Mucosa of descending colon (tissue), 3 donors: Measurements from ENCODE around the gene JAK1. TPM values are rescaled to one million over a fixed set of nuclear protein-coding genes. Genes with fewer than 3 reads are reported as not detected.
A peak's percentile ranks its signal among the peaks of the same experiment; 100 is the strongest.

Experiments used
- ATAC-seq: fragments of 200-7000 bp; cut with Tn5 transposase; one replicate; pipeline ENCODE4 v1.9.1; 2020; ENCODE audit warnings: mild to moderate bottlenecking, moderate library complexity
- DNase-seq, 3 donors: peaks; one replicate each; pipeline ENCODE4 v3.0.0-alpha.2; 2020
- H3K36me3 ChIP-seq: fragments of 200-600 bp; one replicate; pipeline ENCODE4 v1.8.0; 2021; ENCODE audit warnings: low read depth, mild to moderate bottlenecking
- H3K4me1 ChIP-seq: fragments of 200-600 bp; one replicate; pipeline ENCODE4 v1.8.0; 2021; ENCODE audit warnings: low read depth, mild to moderate bottlenecking
- H3K4me3 ChIP-seq: fragments of 200-600 bp; one replicate; pipeline ENCODE4 v1.8.0; 2021; ENCODE audit warnings: mild to moderate bottlenecking
- H3K9me3 ChIP-seq: fragments of 200-600 bp; one replicate; pipeline ENCODE4 v1.8.0; 2021; ENCODE audit warnings: mild to moderate bottlenecking
- CTCF ChIP-seq: fragments of 200-600 bp; IDR thresholded peaks from one replicate; pipeline ENCODE4 v1.8.0; 2022; ENCODE audit warnings: antibody characterized with exemption, mild to moderate bottlenecking
- intact Hi-C, 2 donors: fragments of 100-400 bp; cut with DNase I in 1 of 2; cut with micrococcal nuclease in 1 of 2; formaldehyde crosslinking; loops; one replicate each; pipeline versions ENCODE4 v1.11.0 to v1.11.1; 2022; cut with DNase I, micrococcal nuclease
- total RNA-seq, 3 donors: library from RNA; stranded (reverse); fragmentation: NEBNext Ultra II Directional in 2 of 3; extraction: Animal tissue kit (Norgen Biotek cat#: 25700) in 2 of 3; gene quantifications; one replicate each; pipeline versions ENCODE4 v1.2.1 to v1.2.4, GENCODE V29; 2021 to 2023
- donor health status: DM: no; HTN: no; CAD: no; lungs with moderate emphysema.
- donor health status: DM: no; HTN: no; CAD: no.
- donor health status: DM: no; HTN: yes; CAD: no.

Gene JAK1
- total RNA-seq, 3 donors from 2014 or later: 97.1 to 132 (median 103) TPM

- TF ChIP-seq CTCF: no peak
- ATAC-seq (no peak), DNase-seq (no peak)
- Histone ChIP-seq H3K9me3 (no peaks in the 10 kb centered on the region), H3K4me1 (peaks cover 5% of the 10 kb centered on the region), H3K4me3 (no peak overlapping the region), H3K36me3 (no peaks in the 10 kb centered on the region)
- intact Hi-C loops: no loop called here
These were observed 16.8 kb upstream of the JAK1 start for GRCh38 chr1:64983110-64983509.

GRCh38 chr1:64981601-64982533, 15.5 kb upstream of the JAK1 start:
- no peak for TF ChIP-seq CTCF
- no peaks in the 10 kb centered on the region for H3K9me3 ChIP-seq

GRCh38 chr1:64980745-64981600, 14.6 kb upstream of the JAK1 start:
- TF ChIP-seq CTCF: no peak
- H3K4me3 ChIP-seq: no peak overlapping the region
- intact Hi-C loops: no loop called here
- ATAC-seq (peak; percentile 81), DNase-seq (peak in 1 of 3 donors; percentile 42)
- H3K36me3 ChIP-seq: no peaks in the 10 kb centered on the region
- H3K4me1 ChIP-seq: peaks cover 5% of the 10 kb centered on the region
- no peaks in the 10 kb centered on the region for H3K9me3 ChIP-seq

More at GRCh38 chr1:64981601-64982533, 15.5 kb upstream of the JAK1 start:
- H3K36me3 ChIP-seq: no peaks in the 10 kb centered on the region
- H3K4me3 ChIP-seq: no peak overlapping the region
- peaks cover 5% of the 10 kb centered on the region for H3K4me1 ChIP-seq
- intact Hi-C loops: no loop called here
- ATAC-seq: peak; percentile 72
- DNase-seq: peak in 1 of 3 donors; percentile 24

GRCh38 chr1:64979358-64979757, 13.0 kb upstream of the JAK1 start:
- Histone ChIP-seq H3K36me3 (no peaks in the 10 kb centered on the region), H3K4me1 (peaks cover 5% of the 10 kb centered on the region), H3K9me3 (no peaks in the 10 kb centered on the region), H3K4me3 (no peak overlapping the region)
- DNase-seq: no peak
- TF ChIP-seq CTCF: no peak
- intact Hi-C loops: no loop called here
- no peak for ATAC-seq

- no peaks in the 10 kb centered on the region for H3K9me3 ChIP-seq
- ATAC-seq: no peak
- no peaks in the 10 kb centered on the region for H3K36me3 ChIP-seq
- H3K4me3 ChIP-seq: no peak overlapping the region
- intact Hi-C loops: no loop called here
- DNase-seq: no peak
- no peak for TF ChIP-seq CTCF
- H3K4me1 ChIP-seq: peaks cover under 1% of the 10 kb centered on the region
These were observed 10.0 kb upstream of the JAK1 start for GRCh38 chr1:64976361-64976760.
